DND-41 (cell line): Measurements from ENCODE around the gene TMEM18.
A peak's percentile ranks its signal among the peaks of the same experiment; 100 is the strongest.

Experiments used
- ATAC-seq: fragments of 200-7000 bp; cut with Tn5 transposase; 3 replicates; pipeline ENCODE4 v1.9.1; 2021; ENCODE audit warnings: low read depth; ENCODE audit not compliant: insufficient read depth
- DNase-seq: peaks from one replicate; pipeline ENCODE4 v3.0.0-alpha.2; 2020
- H2AFZ ChIP-seq: 2 replicates; pipeline ENCODE4 v1.6.0; 2012; ENCODE audit warnings: low read depth, low read length
- H3K27ac ChIP-seq: 2 replicates; pipeline ENCODE4 v1.5.1; 2012; ENCODE audit warnings: low read length, inconsistent platforms
- H3K27me3 ChIP-seq: fragments of 200-600 bp; sonication (generic); 2 replicates; pipeline ENCODE4 v1.6.0; 2012; ENCODE audit warnings: low read length, mild to moderate bottlenecking, inconsistent platforms; ENCODE audit not compliant: insufficient read depth, poor library complexity
- H3K36me3 ChIP-seq: 2 replicates; pipeline ENCODE4 v1.5.1; 2012; ENCODE audit warnings: low read length, inconsistent platforms; ENCODE audit not compliant: insufficient read depth
- H3K4me1 ChIP-seq: 2 replicates; pipeline ENCODE4 v1.5.1; 2012; ENCODE audit warnings: mild to moderate bottlenecking, low read length; ENCODE audit not compliant: insufficient read depth
- H3K4me2 ChIP-seq: 2 replicates; pipeline ENCODE4 v1.6.0; 2012; ENCODE audit warnings: mild to moderate bottlenecking, moderate library complexity, low read length, inconsistent platforms; ENCODE audit not compliant: insufficient read depth
- H3K4me3 ChIP-seq, 2 experiments: fragments of 200-600 bp in 1 of 2; shearing (Covaris generic) in 1 of 2; 2 replicates each; pipeline ENCODE4 v1.5.1; 2012 to 2016; ENCODE audit warnings: inconsistent platforms in 2 of 2, low read length in 2 of 2, mild to moderate bottlenecking in 2 of 2, low read depth in 1 of 2, moderate library complexity in 1 of 2
- H3K79me2 ChIP-seq: 2 replicates; pipeline ENCODE4 v1.6.0; 2012; ENCODE audit warnings: low read length, inconsistent platforms; ENCODE audit not compliant: insufficient read depth
- H3K9ac ChIP-seq: 2 replicates; pipeline ENCODE4 v1.6.0; 2012; ENCODE audit warnings: low read depth, mild to moderate bottlenecking, inconsistent platforms, low read length, moderate library complexity
- H3K9me3 ChIP-seq: 2 replicates; pipeline ENCODE4 v1.5.1; 2012; ENCODE audit warnings: low read length, moderate library complexity, mild to moderate bottlenecking, inconsistent platforms; ENCODE audit not compliant: insufficient read depth, severe bottlenecking
- H4K20me1 ChIP-seq: 2 replicates; pipeline ENCODE4 v1.6.0; 2012; ENCODE audit warnings: low read length; ENCODE audit not compliant: insufficient read depth
- EZH2 ChIP-seq: IDR thresholded peaks from 3 replicates; pipeline ENCODE4 v1.6.1; 2012; ENCODE audit warnings: borderline replicate concordance, low read depth, mild to moderate bottlenecking, moderate library complexity, low read length, inconsistent platforms; ENCODE audit not compliant: severe bottlenecking
- TF ChIP-seq, protein P1 (sequence below): IDR thresholded peaks from 2 replicates; pipeline ENCODE4 v1.5.1; 2012; ENCODE audit warnings: borderline replicate concordance, low read length, moderate library complexity, mild to moderate bottlenecking; ENCODE audit not compliant: poor library complexity, severe bottlenecking; ENCODE audit errors: extremely low read depth

TMEM18 gene

DNA sequence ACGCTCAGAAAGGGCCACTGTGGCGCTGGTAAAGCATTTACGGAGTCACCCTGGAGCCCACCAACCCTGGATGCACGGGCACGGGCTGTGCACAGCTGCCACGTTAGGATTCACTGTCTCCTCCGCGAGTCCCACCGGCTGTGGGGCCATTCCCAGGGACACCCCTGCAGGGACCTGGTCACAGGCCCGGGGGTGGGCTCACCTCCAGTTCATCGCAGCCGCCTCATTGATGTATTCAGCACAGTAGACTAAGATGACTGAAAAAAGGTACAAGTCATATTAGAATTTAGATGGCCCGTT, 4.7 kb downstream of the TMEM18 start:
- no peaks in the 10 kb centered on the region for H3K27me3 ChIP-seq
- DNase-seq (no peak), ATAC-seq (no peak)
- H2AFZ ChIP-seq = no peak overlapping the region
- H3K4me2 ChIP-seq = no peak overlapping the region
- H3K4me1 ChIP-seq = peaks cover 29% of the 10 kb centered on the region
- H3K9ac ChIP-seq = no peak overlapping the region
- TF ChIP-seq, protein P1, sequence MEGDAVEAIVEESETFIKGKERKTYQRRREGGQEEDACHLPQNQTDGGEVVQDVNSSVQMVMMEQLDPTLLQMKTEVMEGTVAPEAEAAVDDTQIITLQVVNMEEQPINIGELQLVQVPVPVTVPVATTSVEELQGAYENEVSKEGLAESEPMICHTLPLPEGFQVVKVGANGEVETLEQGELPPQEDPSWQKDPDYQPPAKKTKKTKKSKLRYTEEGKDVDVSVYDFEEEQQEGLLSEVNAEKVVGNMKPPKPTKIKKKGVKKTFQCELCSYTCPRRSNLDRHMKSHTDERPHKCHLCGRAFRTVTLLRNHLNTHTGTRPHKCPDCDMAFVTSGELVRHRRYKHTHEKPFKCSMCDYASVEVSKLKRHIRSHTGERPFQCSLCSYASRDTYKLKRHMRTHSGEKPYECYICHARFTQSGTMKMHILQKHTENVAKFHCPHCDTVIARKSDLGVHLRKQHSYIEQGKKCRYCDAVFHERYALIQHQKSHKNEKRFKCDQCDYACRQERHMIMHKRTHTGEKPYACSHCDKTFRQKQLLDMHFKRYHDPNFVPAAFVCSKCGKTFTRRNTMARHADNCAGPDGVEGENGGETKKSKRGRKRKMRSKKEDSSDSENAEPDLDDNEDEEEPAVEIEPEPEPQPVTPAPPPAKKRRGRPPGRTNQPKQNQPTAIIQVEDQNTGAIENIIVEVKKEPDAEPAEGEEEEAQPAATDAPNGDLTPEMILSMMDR = no peak
- TF ChIP-seq EZH2 = no peak
- no peak overlapping the region for H3K4me3 ChIP-seq
- peaks cover 13% of the 10 kb centered on the region for H3K9me3 ChIP-seq
- H3K27ac ChIP-seq = no peak overlapping the region
- H3K79me2 ChIP-seq = peaks cover 67% of the 10 kb centered on the region
- H3K36me3 ChIP-seq = peaks cover 81% of the 10 kb centered on the region
- peaks cover 49% of the 10 kb centered on the region for H4K20me1 ChIP-seq

DNA sequence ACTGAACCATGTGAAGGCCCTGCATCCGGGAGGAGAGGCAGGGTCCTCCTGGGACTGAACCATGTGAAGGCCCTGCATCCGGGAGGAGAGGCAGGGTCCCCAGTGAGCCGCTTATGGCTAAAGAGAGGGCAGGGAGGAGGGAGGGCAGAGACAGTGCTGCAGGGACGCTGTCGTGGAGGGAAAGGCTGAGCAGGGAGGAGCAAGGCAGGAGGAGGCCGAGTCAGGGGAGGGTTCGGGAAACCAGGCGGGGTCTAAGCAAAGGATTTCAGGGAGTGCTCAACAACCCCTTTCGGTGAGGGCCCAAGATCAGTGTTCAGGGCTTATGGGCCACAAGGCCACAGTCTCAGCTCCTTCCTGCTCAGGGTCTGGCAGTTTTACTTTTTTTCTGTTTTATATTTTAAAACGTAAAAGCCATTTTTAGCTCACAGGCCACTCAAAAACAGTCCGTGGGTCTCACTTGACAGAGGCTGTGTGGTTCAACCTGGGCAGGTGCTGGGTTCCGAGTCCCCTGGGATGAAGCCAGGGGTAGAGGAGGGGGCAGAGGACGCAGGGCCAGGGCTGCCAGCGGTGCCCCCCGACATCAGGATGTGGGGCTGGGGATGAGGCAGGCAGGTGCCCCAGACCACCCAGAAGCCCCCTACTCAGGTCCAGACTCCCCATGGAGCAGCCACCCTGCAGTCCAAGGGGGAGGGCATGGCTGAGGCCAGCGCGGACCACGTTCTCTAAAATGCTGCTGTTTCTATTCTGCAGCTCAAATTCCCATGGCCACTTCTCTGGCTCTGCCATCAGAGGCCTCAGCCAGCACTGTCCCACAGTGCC, 5.2 kb downstream of the TMEM18 start:
- Histone ChIP-seq H4K20me1 (peaks cover 49% of the 10 kb centered on the region), H3K9me3 (peaks cover 17% of the 10 kb centered on the region), H3K27ac (no peak overlapping the region), H2AFZ (no peak overlapping the region), H3K4me3 (no peak overlapping the region), H3K27me3 (no peaks in the 10 kb centered on the region), H3K79me2 (peaks cover 66% of the 10 kb centered on the region), H3K36me3 (peaks cover 87% of the 10 kb centered on the region), H3K9ac (no peak overlapping the region), H3K4me1 (peaks cover 29% of the 10 kb centered on the region), H3K4me2 (no peak overlapping the region)
- ATAC-seq (no peak), DNase-seq (no peak)
- no peak for TF ChIP-seq EZH2

DNA sequence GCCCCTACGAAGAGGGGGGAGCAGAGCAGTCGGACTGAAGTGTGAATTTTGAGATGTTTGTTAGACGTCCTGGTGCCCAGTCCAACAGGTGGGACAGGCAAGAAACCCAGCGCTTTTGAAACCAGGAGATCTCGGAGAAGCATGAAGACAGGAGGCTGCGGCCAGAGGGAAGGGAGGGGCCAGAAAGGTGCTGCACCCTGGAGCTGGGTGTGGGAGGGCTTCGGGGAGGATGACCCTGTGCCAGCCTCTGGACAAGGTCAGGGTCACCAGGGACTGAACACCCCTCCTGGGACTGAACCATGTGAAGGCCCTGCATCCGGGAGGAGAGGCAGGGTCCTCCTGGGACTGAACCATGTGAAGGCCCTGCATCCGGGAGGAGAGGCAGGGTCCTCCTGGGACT, 6.1 kb downstream of the TMEM18 start:
- H3K79me2 ChIP-seq = peaks cover 63% of the 10 kb centered on the region
- H3K9me3 ChIP-seq = peaks cover 26% of the 10 kb centered on the region
- H3K36me3 ChIP-seq = peaks cover 95% of the 10 kb centered on the region
- TF ChIP-seq, protein P1 = no peak
- TF ChIP-seq EZH2 = no peak
- H3K4me2 ChIP-seq = no peak overlapping the region
- H3K4me1 ChIP-seq = peaks cover 24% of the 10 kb centered on the region
- peaks cover 42% of the 10 kb centered on the region for H4K20me1 ChIP-seq
- no peak overlapping the region for H3K9ac ChIP-seq
- no peak for ATAC-seq
- DNase-seq = no peak
- H2AFZ ChIP-seq = no peak overlapping the region
- no peaks in the 10 kb centered on the region for H3K27me3 ChIP-seq
- H3K27ac ChIP-seq = no peak overlapping the region
- H3K4me3 ChIP-seq = no peak overlapping the region

- no peak overlapping the region for H2AFZ ChIP-seq
- H3K4me2 ChIP-seq = no peak overlapping the region
- DNase-seq = no peak
- H3K9ac ChIP-seq = no peak overlapping the region
- TF ChIP-seq EZH2 = no peak
- TF ChIP-seq, protein P1 = no peak
- peaks cover 58% of the 10 kb centered on the region for H3K79me2 ChIP-seq
- ATAC-seq = 0 out of 3 replicates have a peak, but pooled peaks have one; percentile 5
- no peaks in the 10 kb centered on the region for H3K27me3 ChIP-seq
- H3K36me3 ChIP-seq = peaks cover 95% of the 10 kb centered on the region
- H3K9me3 ChIP-seq = peaks cover 30% of the 10 kb centered on the region
- H3K4me3 ChIP-seq = no peak overlapping the region
- peaks cover 38% of the 10 kb centered on the region for H4K20me1 ChIP-seq
- H3K27ac ChIP-seq = no peak overlapping the region
- peaks cover 20% of the 10 kb centered on the region for H3K4me1 ChIP-seq
These were observed 6.6 kb downstream of the TMEM18 start for GRCh38 chr2:670637-671036.
